GM10847 (cell line): ENCODE data around the gene HSPA12A.

ENCODE experiments used
- POLR2A ChIP-seq: IDR thresholded peaks from 2 replicates; pipeline ENCODE4 v1.6.1; 2011; ENCODE audit not compliant: insufficient read length; ENCODE audit errors: extremely low read depth

The HSPA12A gene

GRCh38 chr10:116627386-116627933 lies 114.9 kb downstream of the HSPA12A start:
- TF ChIP-seq POLR2A: no peak

- TF ChIP-seq POLR2A: no peak
Observed at GRCh38 chr10:116626815-116627214, 115.6 kb downstream of the HSPA12A start.

GRCh38 chr10:116625845-116626244 lies 116.5 kb downstream of the HSPA12A start:
- TF ChIP-seq POLR2A: no peak

GRCh38 chr10:116621934-116622655 lies 120.3 kb downstream of the HSPA12A start:
- no peak for TF ChIP-seq POLR2A

GRCh38 chr10:116621476-116621875 lies 120.9 kb downstream of the HSPA12A start:
- no peak for TF ChIP-seq POLR2A
